T1000 (cell line): ENCODE results near the gene AGBL3.
"Not testable (repeated sequence)": the region's sequence is repeated elsewhere in the genome, so short reads cannot be mapped to it uniquely, and the experiment has no call there.

Experiments
- DNase-seq: peaks from one replicate; lab custom pipeline; 2025; ENCODE audit warnings: mixed read lengths; lab: John Stamatoyannopoulos, UW

The AGBL3 gene

GRCh38 chr7:135168489-135169140, 182.3 kb downstream of the AGBL3 start:
- no peak for DNase-seq

DNA sequence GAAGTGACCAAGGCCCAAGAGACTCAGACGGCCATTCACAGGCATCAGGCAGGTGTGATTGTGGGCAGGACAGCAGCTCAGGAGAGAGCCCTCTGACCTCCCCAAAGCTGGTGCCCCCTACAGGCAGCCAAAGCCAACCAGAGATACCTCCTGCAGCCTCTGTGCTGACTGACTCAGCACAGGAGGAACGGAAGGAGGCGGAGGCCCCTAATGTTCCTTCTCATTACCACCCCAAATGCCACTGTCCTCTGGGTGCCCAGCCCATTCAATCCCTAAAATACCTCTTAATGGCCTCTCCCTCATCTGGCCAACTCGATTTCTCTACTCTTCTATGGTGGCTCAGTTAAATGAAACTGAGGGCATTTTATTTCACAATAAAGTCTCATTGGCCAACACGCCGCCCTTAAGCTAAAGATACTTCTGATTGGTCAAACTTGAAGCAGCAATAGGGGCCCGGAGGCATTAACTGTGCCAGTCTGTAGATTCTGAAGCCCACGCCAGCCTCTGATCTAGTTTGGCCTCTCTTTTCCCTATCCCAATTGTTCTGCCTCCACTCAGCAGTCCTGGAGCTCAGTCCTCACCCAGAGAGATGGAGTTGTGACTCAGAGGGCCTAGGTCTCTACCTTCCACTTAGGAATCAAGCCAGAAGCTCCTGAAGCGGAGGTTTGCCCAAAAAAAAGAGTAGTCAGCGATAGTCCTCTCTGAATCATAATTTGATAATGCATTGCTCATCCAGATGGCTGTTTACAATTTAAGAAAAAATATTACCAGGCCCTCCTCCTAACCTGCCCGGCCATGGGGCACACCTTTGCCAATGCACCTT, 183.0 kb downstream of the AGBL3 start:
- DNase-seq = no peak

DNA sequence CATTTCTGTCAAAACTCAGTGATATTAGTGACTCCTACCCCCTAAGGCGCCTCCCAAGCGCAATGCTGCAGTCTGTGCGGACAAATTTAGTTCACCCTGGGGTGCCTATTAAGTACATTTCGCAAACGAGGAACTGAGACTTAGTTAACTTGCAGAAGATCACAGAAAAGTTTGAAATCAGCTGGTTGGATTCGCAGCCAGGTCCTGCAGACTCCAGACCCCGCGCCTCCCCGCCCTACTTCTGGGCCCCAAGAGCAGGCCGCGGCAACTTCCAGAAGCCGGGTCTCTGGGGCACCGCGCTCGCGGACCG, 183.6 kb downstream of the AGBL3 start:
- no peak for DNase-seq

GRCh38 chr7:135170274-135170997, 184.1 kb downstream of the AGBL3 start, which contains the start of gene CYREN:
Gene CYREN (minus strand): TSS chr7:135170707. CDS start chr7:135168922, 1,785 bp downstream.
- peak; percentile 81 for DNase-seq

- DNase-seq = not testable (repeated sequence)
These were observed 184.7 kb downstream of the AGBL3 start for GRCh38 chr7:135170998-135171481.

DNA sequence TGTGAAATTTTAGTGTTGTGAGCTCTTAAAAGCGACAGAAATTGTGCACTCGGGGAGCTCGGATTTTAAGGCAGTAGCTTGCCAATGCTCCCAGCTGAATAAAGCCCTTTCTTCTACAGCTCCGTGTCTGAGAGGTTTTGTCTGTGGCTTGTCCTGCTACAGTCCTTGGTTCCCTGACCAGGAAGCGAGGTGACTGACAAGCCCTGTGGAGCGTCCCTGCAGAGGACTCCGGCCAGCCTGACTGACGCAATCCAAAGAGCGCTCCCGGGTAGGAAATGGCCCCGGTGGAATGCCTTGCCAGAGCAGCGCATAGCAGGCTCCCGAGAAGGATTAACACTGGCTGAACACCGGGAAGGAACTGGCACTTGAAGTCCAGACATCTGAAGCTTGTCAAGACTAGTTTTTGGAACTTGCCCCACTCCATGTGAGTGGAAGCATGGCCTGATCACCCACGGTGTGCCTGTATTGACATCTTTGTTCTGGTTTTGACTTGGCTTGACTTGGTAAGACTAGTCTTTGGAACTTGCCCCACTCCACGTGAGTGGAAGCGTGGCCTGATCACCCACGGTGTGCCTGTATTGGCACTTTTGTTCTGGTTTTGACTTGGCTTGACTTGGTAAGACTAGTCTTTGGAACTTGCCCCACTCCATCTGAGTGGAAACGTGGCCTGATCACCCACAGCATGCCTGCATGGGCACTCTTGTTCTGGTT, 185.4 kb downstream of the AGBL3 start:
- DNase-seq = not testable (repeated sequence)

- not testable (repeated sequence) for DNase-seq
These were observed 187.6 kb downstream of the AGBL3 start for GRCh38 chr7:135173916-135174315.

DNA sequence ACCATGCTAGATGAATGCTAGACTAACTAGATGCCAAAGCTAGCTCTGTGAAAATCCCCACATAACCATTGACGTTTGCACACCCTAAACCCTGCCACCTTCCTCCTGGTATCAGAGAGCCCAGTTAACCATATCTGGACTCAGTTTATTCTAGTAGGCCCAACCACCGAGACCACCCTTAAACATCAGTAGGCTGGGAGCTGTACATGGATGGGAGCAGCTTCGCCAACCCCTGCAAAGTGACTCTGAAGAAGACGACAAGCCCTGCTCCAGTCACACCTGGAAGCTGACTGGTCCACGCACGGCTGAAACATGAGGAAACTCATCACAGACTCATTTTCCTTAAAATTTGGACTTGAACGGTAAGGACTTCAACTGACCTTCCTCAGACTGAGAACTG, 188.6 kb downstream of the AGBL3 start:
- DNase-seq = no peak

- DNase-seq = no peak
These were observed 189.6 kb downstream of the AGBL3 start for GRCh38 chr7:135175931-135176330.

DNA sequence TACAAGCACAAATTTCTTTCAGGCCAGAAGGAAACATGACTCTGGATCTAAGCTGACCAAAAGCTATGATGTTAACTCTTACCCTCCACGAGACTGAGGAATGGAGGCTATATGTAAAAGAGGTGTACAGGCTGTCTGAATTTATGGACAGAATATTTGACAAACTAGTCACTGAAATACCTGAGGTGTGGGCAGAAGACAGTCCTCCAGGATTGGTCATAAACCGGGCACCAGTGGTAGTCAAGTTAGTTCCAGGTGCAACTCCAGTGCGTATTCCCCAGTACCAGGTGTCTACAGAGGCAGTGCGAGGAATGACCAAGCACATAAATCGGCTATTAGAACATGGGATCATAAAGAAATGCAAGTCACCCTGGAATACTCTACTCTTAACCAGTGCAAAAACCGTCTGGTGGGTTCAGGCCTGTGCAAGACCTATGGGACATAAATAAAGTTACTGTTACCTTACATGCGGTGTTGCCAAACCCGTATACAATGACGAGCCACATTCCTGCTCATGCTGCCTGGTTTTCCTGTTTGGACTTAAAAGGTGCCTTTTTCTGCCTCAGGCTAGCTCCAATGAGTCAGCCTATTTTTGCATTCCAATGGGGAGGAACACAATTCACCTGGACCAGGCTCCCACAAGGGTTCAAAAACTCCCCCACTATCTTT, 190.9 kb downstream of the AGBL3 start:
- DNase-seq = no peak

GRCh38 chr7:135178364-135178763, 192.1 kb downstream of the AGBL3 start:
- no peak for DNase-seq

GRCh38 chr7:135179321-135179925, 193.1 kb downstream of the AGBL3 start:
- DNase-seq = no peak

- DNase-seq = no peak
These were observed 193.8 kb downstream of the AGBL3 start for GRCh38 chr7:135180122-135180521.

DNA sequence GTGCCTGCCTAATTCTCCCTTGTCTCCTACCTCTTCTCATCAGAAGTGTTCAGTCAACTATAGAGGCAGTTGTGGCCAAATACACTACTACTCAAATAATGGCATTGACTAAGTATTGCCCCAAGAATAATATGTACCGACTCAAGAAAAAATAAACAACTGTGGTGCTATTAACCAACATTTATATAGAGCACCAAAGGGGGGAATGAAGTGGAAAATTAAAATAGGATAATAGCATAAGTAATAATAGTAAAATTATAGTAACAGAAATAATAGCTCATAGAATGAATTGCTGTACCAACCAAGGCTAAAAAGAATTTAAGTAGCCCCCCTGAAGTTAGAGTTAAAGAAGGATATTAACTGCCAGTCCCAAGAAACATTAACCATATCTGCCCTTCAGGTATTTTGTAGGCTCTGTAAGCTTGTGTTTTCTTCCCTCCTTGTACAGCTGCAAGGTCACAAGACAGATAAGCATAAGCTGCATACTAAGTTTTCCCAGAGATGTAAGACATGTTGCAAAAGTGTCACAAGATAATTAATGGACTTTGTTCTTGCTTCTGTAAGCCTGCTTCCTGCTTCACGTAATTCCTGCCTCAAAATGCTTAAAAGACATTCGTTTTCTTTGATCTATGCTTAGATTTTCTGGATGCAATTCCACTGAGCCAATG, 195.1 kb downstream of the AGBL3 start:
- DNase-seq = no peak

- DNase-seq = no peak
These were observed 195.8 kb downstream of the AGBL3 start for GRCh38 chr7:135181929-135182678.

DNA sequence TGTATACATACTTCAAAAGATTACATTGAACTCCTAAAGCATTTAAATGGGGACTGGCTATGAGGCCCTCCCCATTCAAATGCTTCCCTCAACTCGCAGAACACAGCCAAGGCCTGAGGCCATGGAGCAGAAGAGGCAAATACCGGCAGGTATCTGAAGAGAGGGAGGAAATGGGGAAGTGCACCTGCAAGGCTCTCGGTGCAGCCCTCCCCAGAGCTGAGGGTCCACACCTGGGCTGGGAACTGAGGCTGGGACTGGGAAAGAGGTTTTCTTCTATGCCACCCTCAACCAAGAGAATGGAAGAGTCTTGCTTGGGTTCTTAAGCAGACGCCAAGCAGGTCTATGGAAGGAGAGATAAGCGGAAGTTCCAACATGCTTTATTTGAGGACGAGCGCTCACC, 197.2 kb downstream of the AGBL3 start:
- DNase-seq = no peak

DNA sequence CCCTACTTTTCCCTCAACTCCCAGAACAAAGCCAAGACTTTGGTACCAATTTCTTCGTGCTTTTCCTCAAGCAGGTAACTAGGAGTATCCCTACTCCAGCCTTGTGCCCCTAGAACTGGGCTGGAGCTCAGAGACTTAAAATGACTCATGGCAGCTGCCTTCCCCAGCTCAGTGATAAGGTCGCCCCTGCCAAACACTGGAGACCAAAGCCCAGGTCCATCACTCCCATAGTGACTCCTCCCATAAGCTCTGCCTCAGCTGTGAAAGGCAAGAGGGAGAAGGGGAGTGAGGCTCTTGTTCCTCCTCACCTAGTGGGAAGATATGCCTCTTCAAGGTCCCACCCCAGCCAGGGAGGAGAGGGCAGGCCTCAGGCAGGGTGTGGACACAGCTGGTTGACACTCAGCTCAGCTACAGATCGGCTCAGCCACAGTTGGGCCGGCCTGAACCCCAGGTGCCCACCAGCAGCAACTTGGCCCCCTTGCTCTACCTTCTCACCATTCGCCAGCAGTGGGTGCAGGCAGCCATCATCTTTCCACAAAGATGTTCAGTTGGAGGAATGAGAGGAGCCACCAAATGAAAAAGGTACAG, 198.0 kb downstream of the AGBL3 start:
- DNase-seq = no peak
